GM12891 (cell line): ENCODE measurements around the gene HDAC9.
"Not testable (repeated sequence)": the region's sequence is repeated elsewhere in the genome, so short reads cannot be mapped to it uniquely, and the experiment has no call there.

Experiments
- DNase-seq: peaks from one replicate; pipeline ENCODE4 v3.0.0; 2011; ENCODE audit warnings: low spot score; ENCODE audit not compliant: insufficient read length
- FAIRE-seq: peaks from 2 replicates; lab custom pipeline; 2011; peaks lifted over from hg19 to GRCh38; lab: Jason Lieb, UNC
- PAX5 ChIP-seq: IDR thresholded peaks from 2 replicates; pipeline ENCODE4 v1.6.1; 2011; ENCODE audit warnings: low read length, moderate library complexity, mild to moderate bottlenecking; ENCODE audit not compliant: insufficient read depth, severe bottlenecking
- POLR2A ChIP-seq: IDR thresholded peaks from 2 replicates; pipeline ENCODE4 v1.6.1; 2011; ENCODE audit warnings: low read depth, low read length, control low read depth
- POLR2AphosphoS5 ChIP-seq: IDR thresholded peaks from 2 replicates; pipeline ENCODE4 v1.6.1; 2011; ENCODE audit warnings: low read depth, low read length, control low read depth
- POU2F2 ChIP-seq: IDR thresholded peaks from 2 replicates; pipeline ENCODE4 v1.6.1; 2011; ENCODE audit warnings: low read depth, mild to moderate bottlenecking, control low read depth, low read length, moderate library complexity
- SPI1 ChIP-seq: IDR thresholded peaks from 2 replicates; pipeline ENCODE4 v1.6.1; 2011; ENCODE audit warnings: low read depth, low read length, control low read depth
- TAF1 ChIP-seq: IDR thresholded peaks from 2 replicates; pipeline ENCODE4 v1.6.1; 2011; ENCODE audit warnings: low read depth, low read length, control low read depth

HDAC9 gene

GRCh38 chr7:18975276-18975675 is 479.7 kb downstream of the HDAC9 start:
- DNase-seq (no peak), FAIRE-seq (no peak)
- TF ChIP-seq SPI1, result no peak
- no peak for TF ChIP-seq POU2F2
- no peak for TF ChIP-seq POLR2A
- TF ChIP-seq POLR2AphosphoS5, result no peak
- TF ChIP-seq TAF1, result no peak
- no peak for TF ChIP-seq PAX5

- TF ChIP-seq TAF1 (no peak), POU2F2 (no peak)
- DNase-seq (no peak), FAIRE-seq (no peak)
Measured at GRCh38 chr7:18975689-18976280, 480.2 kb downstream of the HDAC9 start.

DNA sequence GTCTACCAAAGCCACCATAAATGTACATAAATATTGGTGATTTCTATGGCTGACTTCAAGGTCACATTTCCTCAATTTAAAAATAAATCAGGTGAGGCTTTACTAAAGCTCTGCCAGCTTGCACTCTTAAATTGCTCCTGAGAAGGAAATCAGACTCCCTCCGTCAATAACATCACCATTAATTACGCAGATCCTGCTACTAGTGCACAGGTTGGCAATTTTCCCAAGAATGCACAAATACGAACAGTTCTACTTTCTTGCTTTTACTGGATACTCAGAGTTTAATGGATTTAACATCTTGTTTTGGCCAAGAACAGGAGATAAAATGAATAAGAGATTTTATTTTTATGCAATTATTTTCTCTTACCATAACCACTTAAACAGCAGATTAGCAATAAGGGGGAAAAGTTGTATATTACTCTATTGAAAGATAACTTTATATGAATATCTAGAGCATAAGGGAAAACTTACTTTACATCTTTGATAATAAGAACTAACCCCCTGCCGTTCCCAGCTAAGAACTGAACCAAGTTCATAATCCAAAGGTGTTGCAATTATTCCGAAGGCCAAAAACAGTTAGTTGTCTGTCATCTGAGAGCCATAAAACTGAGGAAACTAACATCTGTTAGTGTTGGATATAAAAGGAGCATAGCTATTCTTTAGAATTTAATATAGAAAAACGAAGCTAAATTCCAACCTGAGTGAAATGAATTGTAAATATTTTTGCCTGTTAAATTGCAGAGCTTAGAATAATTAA is 481.3 kb downstream of the HDAC9 start:
- DNase-seq (no peak), FAIRE-seq (no peak)
- TF ChIP-seq PAX5, result no peak
- TF ChIP-seq SPI1, result no peak
- TF ChIP-seq POLR2AphosphoS5, result no peak
- TF ChIP-seq TAF1, result no peak
- TF ChIP-seq POU2F2, result no peak
- TF ChIP-seq POLR2A, result no peak

DNA sequence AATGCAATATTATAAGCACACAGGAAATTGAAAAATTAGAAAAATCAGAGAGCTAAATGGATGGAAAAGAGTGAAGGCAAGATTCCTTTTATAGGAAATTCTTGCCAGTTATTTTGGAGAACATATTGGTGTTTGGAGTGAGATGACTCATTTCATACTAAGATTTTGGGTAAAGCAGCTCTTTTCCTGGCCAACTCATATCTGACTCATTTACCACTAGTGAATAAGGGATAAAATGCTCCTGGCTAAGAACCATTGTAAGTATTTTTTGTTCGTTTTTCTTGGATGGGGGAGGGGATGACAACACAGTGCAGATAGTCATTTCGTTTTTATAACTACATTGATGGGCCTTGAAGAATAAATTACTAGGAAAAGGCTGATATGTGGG is 482.6 kb downstream of the HDAC9 start:
- TF ChIP-seq POLR2A, result no peak
- TF ChIP-seq POLR2AphosphoS5, result no peak
- TF ChIP-seq SPI1, result no peak
- no peak for TF ChIP-seq TAF1
- no peak for TF ChIP-seq POU2F2
- no peak for TF ChIP-seq PAX5
- DNase-seq (no peak), FAIRE-seq (no peak)

GRCh38 chr7:18990700-18991099 is 495.2 kb downstream of the HDAC9 start:
- FAIRE-seq, DNase-seq: not testable (repeated sequence)

GRCh38 chr7:18993933-18994668 is 498.6 kb downstream of the HDAC9 start:
- DNase-seq (no peak), FAIRE-seq (no peak)
- TF ChIP-seq SPI1, result no peak

GRCh38 chr7:18995270-18995671 is 499.7 kb downstream of the HDAC9 start:
- no peak for TF ChIP-seq SPI1
- no peak for TF ChIP-seq POU2F2
- TF ChIP-seq PAX5, result no peak
- no peak for TF ChIP-seq POLR2A
- no peak for TF ChIP-seq TAF1
- TF ChIP-seq POLR2AphosphoS5, result no peak
- no peak for FAIRE-seq
- DNase-seq, result no peak

DNA sequence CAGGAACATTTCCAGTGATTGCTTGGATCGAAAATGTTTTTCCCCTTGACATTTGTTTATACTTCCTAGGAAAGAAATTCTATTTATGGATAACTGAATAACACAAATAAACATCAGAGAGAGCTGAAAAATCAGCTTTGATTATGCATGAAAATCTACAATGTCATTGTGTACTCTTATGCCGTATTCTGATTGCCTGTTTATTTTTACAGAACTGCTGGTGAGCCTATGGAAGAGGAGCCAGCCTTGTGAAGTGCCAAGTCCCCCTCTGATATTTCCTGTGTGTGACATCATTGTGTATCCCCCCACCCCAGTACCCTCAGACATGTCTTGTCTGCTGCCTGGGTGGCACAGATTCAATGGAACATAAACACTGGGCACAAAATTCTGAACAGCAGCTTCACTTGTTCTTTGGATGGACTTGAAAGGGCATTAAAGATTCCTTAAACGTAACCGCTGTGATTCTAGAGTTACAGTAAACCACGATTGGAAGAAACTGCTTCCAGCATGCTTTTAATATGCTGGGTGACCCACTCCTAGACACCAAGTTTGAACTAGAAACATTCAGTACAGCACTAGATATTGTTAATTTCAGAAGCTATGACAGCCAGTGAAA is 500.4 kb downstream of the HDAC9 start:
- DNase-seq (no peak), FAIRE-seq (no peak)
- no peak for TF ChIP-seq POLR2AphosphoS5
- no peak for TF ChIP-seq POLR2A
- TF ChIP-seq TAF1, result no peak
- no peak for TF ChIP-seq POU2F2
- no peak for TF ChIP-seq SPI1
- TF ChIP-seq PAX5, result no peak

- no peak for DNase-seq
- TF ChIP-seq PAX5 (no peak), TAF1 (no peak), POLR2A (no peak), SPI1 (no peak), POU2F2 (no peak), POLR2AphosphoS5 (no peak)
- FAIRE-seq, result no peak
Measured at GRCh38 chr7:18996583-18996982, 501.0 kb downstream of the HDAC9 start.

GRCh38 chr7:18997477-18998150 is 502.1 kb downstream of the HDAC9 start:
- FAIRE-seq, result no peak
- DNase-seq, result no peak
- TF ChIP-seq POLR2A (no peak), TAF1 (no peak), POU2F2 (no peak), SPI1 (no peak), POLR2AphosphoS5 (no peak), PAX5 (no peak)
